ENCODE results near the gene WWOX. TPM values are rescaled to one million over a fixed set of nuclear protein-coding genes. Genes with fewer than 3 reads are reported as not detected.

Gene WWOX
- total RNA-seq, 1 experiment from 2014 or later: 35.6 TPM

- intact Hi-C loops (cut with micrococcal nuclease; ENCODE audit: unreplicated experiment): no loop called here
- Histone ChIP-seq H2AFZ (no peak overlapping the region), H3K4me3 (no peak overlapping the region), H3K79me2 (ENCODE audit: low read depth) (no peaks in the 10 kb centered on the region), H3K9me3 (ENCODE audit: insufficient read depth, low read depth) (no peaks in the 10 kb centered on the region), H3K9me2 (ENCODE audit: insufficient read depth) (no peaks in the 10 kb centered on the region), H3K27me3 (ENCODE audit: insufficient read depth, low read depth) (no peaks in the 10 kb centered on the region), H3K36me3 (ENCODE audit: low read depth) (no peaks in the 10 kb centered on the region), H3K4me1 (replicated peaks; ENCODE audit: insufficient read depth) (peaks cover 10% of the 10 kb centered on the region; the same call in 1 of the 2 replicates), H3F3A (ENCODE audit: insufficient read depth, low read depth) (no peaks in the 10 kb centered on the region), H3K4me2 (no peak overlapping the region), H3K27ac (no peak overlapping the region), H4K20me1 (ENCODE audit: insufficient read depth) (no peaks in the 10 kb centered on the region; the same call in 1 of the 2 replicates)
- CTCF ChIA-PET: no interaction called here
- DNase-seq: no peak
- TF ChIP-seq EZH2 (IDR thresholded peaks at IDR 0.05; ENCODE audit: low read depth): no peak
- TF ChIP-seq, protein P1, sequence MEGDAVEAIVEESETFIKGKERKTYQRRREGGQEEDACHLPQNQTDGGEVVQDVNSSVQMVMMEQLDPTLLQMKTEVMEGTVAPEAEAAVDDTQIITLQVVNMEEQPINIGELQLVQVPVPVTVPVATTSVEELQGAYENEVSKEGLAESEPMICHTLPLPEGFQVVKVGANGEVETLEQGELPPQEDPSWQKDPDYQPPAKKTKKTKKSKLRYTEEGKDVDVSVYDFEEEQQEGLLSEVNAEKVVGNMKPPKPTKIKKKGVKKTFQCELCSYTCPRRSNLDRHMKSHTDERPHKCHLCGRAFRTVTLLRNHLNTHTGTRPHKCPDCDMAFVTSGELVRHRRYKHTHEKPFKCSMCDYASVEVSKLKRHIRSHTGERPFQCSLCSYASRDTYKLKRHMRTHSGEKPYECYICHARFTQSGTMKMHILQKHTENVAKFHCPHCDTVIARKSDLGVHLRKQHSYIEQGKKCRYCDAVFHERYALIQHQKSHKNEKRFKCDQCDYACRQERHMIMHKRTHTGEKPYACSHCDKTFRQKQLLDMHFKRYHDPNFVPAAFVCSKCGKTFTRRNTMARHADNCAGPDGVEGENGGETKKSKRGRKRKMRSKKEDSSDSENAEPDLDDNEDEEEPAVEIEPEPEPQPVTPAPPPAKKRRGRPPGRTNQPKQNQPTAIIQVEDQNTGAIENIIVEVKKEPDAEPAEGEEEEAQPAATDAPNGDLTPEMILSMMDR (conservative IDR thresholded peaks at IDR 0.05): no peak
- BruUV-seq (replicated peaks): no TSS peak
- POLR2A ChIA-PET (ENCODE audit: unreplicated experiment): no interaction called here
Measured at GRCh38 chr16:78294538-78295225, 195.2 kb downstream of the WWOX start.

GRCh38 chr16:78297066-78297666 lies 197.7 kb downstream of the WWOX start:
- Histone ChIP-seq H3K9me2 (ENCODE audit: insufficient read depth) (no peaks in the 10 kb centered on the region), H4K20me1 (ENCODE audit: insufficient read depth) (no peaks in the 10 kb centered on the region; the same call in 1 of the 2 replicates), H3K4me3 (no peak overlapping the region), H3K27me3 (ENCODE audit: insufficient read depth, low read depth) (no peaks in the 10 kb centered on the region), H3K79me2 (ENCODE audit: low read depth) (no peaks in the 10 kb centered on the region), H3K9me3 (ENCODE audit: insufficient read depth, low read depth) (no peaks in the 10 kb centered on the region), H3K36me3 (ENCODE audit: low read depth) (no peaks in the 10 kb centered on the region), H3F3A (ENCODE audit: insufficient read depth, low read depth) (no peaks in the 10 kb centered on the region), H3K4me2 (no peak overlapping the region), H2AFZ (no peak overlapping the region), H3K27ac (no peak overlapping the region), H3K4me1 (replicated peaks; ENCODE audit: insufficient read depth) (peaks cover 9% of the 10 kb centered on the region; the same call in 1 of the 2 replicates)
- no TSS peak for BruUV-seq (replicated peaks)
- ChIA-PET CTCF (no interaction called here), POLR2A (ENCODE audit: unreplicated experiment) (no interaction called here)
- TF ChIP-seq, protein P1 (conservative IDR thresholded peaks at IDR 0.05): no peak
- TF ChIP-seq EZH2 (IDR thresholded peaks at IDR 0.05; ENCODE audit: low read depth): no peak
- no peak for DNase-seq
- intact Hi-C loops (cut with micrococcal nuclease; ENCODE audit: unreplicated experiment): no loop called here

GRCh38 chr16:78298986-78299385 lies 199.5 kb downstream of the WWOX start:
- no TSS peak for BruUV-seq (replicated peaks)
- CTCF ChIA-PET: no interaction called here

More at GRCh38 chr16:78298986-78299385, 199.5 kb downstream of the WWOX start:
- Histone ChIP-seq H4K20me1 (ENCODE audit: insufficient read depth) (no peaks in the 10 kb centered on the region), H3F3A (ENCODE audit: insufficient read depth, low read depth) (no peaks in the 10 kb centered on the region), H3K9me2 (ENCODE audit: insufficient read depth) (no peaks in the 10 kb centered on the region), H3K4me3 (no peak overlapping the region), H3K79me2 (ENCODE audit: low read depth) (no peaks in the 10 kb centered on the region), H3K27ac (no peak overlapping the region), H3K9me3 (ENCODE audit: insufficient read depth, low read depth) (no peaks in the 10 kb centered on the region), H2AFZ (no peak overlapping the region), H3K27me3 (ENCODE audit: insufficient read depth, low read depth) (no peaks in the 10 kb centered on the region), H3K4me2 (no peak overlapping the region), H3K36me3 (ENCODE audit: low read depth) (no peaks in the 10 kb centered on the region), H3K4me1 (replicated peaks; ENCODE audit: insufficient read depth) (no peaks in the 10 kb centered on the region)
- POLR2A ChIA-PET (ENCODE audit: unreplicated experiment): no interaction called here
- intact Hi-C loops (cut with micrococcal nuclease; ENCODE audit: unreplicated experiment): no loop called here
- DNase-seq: no peak
- no peak for TF ChIP-seq EZH2 (IDR thresholded peaks at IDR 0.05; ENCODE audit: low read depth)
- TF ChIP-seq, protein P1 (conservative IDR thresholded peaks at IDR 0.05): no peak

All from PC-9 (cell line).